Upper lobe of left lung (tissue), 4 donors: ENCODE measurements around the gene ACKR3.

Experiments
- CTCF ChIP-seq, 6 experiments: fragments of 450-650 bp in 4 of 6; fragments of 200-600 bp in 2 of 6; sonication (generic) in 2 of 6; IDR thresholded peaks; one replicate each; pipeline ENCODE4 v1.5.1; 2016 to 2019; ENCODE audit warnings: antibody characterized with exemption in 6 of 6
- POLR2A ChIP-seq, 4 donors: fragments of 450-650 bp; IDR thresholded peaks; one replicate each; pipeline ENCODE4 v1.5.1; 2016 to 2017; ENCODE audit warnings: antibody characterized with exemption in 4 of 4, mild to moderate bottlenecking in 2 of 4

DNA sequence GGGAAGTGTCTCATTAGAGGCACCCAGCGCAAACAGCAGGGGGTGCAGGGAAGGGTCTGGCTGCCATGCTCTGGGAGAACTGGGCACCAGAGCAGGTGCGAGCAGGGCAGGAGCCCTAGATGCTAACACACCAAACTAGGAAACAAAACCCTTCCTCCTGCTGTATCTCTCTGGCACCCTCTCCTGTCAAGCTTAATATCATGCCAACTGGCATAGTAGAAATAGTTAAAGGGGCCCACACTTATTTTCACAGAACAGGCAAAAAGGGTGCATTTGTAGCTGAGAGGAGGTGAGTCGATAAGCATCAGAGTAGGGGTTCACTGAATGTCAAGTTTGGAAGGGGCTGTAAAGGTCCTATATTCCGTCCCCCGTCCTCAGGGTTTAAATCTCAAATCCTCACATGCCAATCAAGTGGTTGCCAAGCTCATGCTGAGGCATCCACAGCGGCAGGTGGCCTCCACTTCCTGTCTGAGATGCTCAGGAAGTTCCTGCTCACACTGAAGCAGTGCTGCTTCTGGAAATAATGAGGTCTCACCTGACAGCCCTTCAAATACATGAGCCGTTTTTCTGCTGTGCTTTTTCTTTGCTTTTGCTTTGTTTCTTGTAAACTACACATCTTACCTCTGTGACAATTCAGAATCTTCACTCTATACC, 14.9 kb upstream of the ACKR3 start:
- no peak for TF ChIP-seq CTCF (IDR thresholded peaks at IDR 0.05)
- TF ChIP-seq POLR2A (IDR thresholded peaks at IDR 0.05) = no peak
